ENCODE data around the gene UNKL.

DNA sequence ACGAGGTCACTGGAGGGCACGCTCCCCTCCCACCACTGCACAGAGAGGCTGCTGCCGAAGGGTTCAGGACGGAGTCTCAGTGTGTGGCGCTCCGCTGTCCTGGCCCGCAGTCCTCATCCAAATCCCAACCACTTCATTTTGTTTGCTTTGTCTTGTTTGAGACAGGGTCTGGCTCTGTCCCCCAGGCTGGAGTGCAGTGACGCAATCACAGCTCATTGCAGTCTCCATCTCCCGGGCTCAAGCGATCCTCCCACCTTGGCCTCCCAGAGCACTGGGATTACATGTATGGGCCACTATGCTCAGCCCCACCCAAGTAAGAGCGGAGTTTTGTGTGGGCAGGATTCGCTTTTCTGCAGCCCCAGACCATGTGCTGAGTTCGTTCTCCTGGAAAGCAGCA, 12.7 kb downstream of the UNKL start:
- TF ChIP-seq, protein P1, sequence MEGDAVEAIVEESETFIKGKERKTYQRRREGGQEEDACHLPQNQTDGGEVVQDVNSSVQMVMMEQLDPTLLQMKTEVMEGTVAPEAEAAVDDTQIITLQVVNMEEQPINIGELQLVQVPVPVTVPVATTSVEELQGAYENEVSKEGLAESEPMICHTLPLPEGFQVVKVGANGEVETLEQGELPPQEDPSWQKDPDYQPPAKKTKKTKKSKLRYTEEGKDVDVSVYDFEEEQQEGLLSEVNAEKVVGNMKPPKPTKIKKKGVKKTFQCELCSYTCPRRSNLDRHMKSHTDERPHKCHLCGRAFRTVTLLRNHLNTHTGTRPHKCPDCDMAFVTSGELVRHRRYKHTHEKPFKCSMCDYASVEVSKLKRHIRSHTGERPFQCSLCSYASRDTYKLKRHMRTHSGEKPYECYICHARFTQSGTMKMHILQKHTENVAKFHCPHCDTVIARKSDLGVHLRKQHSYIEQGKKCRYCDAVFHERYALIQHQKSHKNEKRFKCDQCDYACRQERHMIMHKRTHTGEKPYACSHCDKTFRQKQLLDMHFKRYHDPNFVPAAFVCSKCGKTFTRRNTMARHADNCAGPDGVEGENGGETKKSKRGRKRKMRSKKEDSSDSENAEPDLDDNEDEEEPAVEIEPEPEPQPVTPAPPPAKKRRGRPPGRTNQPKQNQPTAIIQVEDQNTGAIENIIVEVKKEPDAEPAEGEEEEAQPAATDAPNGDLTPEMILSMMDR (IDR thresholded peaks at IDR 0.05), result no peak
- no peak for TF ChIP-seq POLR2A (IDR thresholded peaks at IDR 0.05)
